HG03045 (cell line): ENCODE measurements around the gene RELA.

Source experiments
- ATAC-seq: cut with Tn5 transposase; IDR thresholded peaks from one replicate; pipeline ENCODE4 v1.9.1; 2021; ENCODE audit warnings: mild to moderate bottlenecking, moderate library complexity; ENCODE audit not compliant: unreplicated experiment

The RELA gene

GRCh38 chr11:65634440-65634839 lies 28.3 kb downstream of the RELA start:
- ATAC-seq: no peak

DNA sequence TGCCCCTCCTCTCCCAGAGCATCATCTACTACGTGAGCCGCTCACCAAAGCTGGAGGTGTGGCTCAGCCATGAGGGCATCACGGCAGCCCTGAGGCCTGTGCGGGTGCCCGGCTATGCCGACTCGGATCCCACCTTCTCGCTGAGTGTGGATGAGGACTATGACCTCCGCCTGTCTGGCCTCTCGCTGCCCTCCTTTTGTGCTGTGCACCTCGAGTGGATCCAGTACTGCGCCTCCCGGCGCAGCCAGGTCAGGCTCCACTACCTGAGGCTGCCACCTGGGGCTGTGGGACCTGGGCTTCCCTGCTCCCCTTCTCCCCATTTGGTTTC lies 28.6 kb downstream of the RELA start:
- ATAC-seq: no peak

- ATAC-seq: no peak
These were observed 29.2 kb downstream of the RELA start for GRCh38 chr11:65633390-65634108.

GRCh38 chr11:65630215-65630614 lies 32.5 kb downstream of the RELA start:
- no peak for ATAC-seq

DNA sequence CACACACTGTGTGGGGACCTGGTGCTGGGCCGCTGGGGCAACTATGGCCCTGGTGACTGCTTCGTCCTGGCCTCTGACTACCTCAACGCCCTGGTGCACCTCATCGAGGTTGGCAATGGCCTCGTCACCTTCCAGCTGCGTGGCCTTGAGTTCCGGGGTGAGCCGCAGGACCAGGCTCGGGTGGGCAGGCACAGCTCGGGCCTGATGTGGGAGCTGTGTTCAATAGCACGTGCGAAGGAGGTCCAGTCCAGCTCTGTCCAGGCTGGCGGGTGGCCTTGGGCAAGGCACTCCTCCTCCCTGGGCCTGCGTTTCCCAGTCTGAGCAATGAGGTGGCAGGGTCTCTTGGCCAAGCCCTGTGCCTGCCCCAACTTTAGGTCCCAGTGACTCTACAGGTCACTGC lies 33.1 kb downstream of the RELA start:
- no peak for ATAC-seq

DNA sequence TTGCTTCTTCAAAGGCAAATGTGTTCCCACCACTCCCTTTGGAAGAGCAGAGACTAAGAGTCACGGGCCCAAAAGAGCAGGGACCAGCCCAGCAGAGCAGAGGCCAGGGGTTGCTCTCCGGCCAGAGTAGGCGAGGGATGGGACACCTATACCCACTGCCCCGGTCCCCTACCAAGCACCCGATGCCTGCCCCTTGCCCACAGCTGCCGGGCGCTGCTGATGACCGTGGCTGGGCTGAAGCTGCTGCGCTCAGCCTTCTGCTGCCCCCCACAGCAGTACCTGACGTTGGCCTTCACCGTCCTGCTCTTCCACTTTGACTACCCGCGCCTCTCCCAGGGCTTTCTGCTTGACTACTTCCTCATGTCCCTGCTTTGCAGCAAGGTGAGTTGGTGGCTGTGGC lies 35.5 kb downstream of the RELA start:
- ATAC-seq: no peak

GRCh38 chr11:65625628-65626342 lies 36.9 kb downstream of the RELA start:
- ATAC-seq: no peak

DNA sequence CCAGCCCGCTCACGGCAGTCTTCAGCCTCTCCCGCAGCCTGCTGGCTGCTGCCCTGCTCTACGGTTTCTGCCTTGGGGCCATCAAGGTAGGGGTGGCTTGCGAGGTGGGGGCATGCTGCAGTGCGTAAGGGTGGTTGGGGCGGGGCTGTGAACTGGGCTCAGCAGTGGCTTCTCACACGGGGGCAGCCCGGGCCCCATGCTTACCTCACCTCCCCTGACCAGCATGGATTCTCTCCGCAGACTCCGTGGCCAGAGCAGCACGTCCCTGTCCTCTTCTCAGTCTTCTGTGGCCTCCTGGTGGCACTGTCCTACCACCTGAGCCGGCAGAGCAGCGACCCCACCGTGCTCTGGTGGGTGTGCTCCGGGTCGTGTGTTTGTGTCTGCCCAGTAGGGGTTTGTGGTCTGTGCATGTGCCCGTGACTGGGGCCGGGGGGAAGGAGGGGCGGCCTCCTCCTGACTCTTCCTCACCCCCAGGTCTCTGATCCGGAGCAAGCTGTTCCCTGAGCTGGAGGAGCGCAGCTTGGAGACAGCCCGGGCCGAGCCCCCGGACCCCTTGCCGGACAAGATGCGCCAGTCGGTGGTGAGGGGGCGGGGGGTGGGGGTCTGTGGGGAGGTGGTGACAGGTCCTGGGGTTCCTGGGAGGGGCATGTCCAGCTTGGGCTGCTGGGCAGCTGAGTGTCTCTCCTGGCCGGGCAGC lies 37.6 kb downstream of the RELA start:
- no peak for ATAC-seq

DNA sequence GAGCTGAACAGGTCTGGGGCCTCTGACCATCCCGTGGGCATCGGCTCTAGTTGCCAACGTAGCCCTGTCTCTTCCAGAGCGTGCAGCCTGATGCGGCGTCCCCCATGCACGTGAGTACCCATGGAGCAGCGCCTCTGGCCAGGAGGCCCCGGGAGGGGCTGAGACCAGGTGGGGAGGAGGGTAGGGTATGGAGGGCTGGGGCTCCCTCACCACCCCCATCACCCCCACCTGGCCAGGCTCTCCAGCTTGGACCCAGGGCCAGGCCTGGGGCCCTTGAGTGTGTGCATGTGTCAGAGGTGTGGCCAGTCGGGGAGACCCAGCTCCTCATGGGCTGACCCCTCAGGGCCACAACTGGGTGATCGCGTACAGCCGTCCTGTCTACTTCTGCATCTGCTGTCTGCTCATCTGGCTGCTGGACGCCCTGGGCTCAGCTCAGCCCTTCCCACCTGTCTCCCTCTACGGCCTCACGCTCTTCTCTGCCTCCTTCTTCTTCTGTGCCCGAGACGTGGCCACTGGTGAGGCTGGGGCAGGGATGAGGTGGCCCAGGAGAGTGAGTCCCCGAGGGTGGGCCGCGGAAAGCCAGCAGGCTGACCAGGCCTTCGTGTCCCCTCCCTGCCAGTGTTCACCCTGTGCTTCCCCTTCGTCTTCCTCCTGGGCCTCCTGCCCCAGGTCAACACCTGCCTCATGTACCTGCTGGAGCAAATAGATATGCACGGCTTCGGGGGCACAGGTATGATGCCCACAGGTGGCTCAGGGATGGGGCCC lies 38.7 kb downstream of the RELA start:
- ATAC-seq: no peak

- ATAC-seq: no peak
These were observed 39.5 kb downstream of the RELA start for GRCh38 chr11:65623177-65623576.

DNA sequence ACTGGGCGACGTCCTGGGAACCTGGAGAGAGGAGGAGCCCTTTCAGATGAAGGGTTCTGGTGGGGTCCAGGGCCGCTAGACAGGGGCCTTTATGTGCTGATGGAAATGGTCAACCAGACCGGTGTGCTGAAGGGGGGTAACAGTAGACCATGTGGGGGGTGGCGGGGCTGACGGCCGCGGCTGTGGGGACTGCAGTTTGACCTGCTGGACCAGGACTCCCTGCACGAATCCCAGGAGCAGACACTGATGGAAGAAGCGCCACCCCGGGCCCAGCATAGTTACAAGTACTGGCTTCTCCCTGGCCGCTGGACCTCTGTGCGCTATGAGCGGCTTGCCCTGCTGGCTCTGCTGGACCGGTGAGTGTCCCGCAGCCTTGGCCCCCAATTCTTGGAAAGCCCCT lies 40.7 kb downstream of the RELA start:
- no peak for ATAC-seq

DNA sequence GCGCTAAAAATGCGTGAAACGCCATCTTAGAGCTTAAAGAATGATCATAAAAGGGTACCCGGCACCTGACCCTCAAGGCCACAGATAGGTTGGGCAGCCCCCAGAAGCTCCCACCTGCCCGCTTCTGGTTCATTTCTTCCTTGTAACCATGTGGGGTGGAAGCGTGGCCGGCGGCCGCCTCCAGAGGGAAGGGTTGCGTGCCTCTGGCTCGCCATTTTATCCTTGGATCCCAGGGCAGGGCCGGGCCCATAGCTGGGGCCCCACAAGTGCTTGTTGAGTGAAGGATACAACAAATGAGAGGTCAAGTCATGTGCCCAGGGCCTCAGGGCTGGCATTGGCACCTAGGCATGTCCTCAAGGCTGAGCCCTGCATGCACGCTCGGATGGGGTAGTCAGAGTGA lies 41.3 kb downstream of the RELA start:
- no peak for ATAC-seq

DNA sequence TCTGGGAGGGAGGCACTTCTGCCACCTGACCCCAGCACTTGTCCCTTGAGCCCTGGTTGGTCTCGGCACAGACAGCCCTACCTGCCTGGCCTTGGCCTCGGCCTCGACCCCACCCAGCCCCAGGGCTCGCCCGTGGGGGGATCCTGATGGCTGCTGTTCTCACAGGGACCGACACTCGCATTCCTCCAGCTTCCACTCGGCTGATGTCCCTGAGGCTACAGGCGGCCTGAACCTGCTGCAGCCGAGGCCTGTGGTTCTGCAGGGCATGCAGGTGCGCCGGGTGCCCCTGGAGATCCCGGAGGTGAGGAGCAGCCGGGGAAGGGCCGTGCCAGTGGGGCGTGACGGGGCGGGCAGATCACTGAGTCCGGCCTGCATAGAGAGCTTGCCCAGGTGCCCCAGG lies 42.0 kb downstream of the RELA start:
- no peak for ATAC-seq

DNA sequence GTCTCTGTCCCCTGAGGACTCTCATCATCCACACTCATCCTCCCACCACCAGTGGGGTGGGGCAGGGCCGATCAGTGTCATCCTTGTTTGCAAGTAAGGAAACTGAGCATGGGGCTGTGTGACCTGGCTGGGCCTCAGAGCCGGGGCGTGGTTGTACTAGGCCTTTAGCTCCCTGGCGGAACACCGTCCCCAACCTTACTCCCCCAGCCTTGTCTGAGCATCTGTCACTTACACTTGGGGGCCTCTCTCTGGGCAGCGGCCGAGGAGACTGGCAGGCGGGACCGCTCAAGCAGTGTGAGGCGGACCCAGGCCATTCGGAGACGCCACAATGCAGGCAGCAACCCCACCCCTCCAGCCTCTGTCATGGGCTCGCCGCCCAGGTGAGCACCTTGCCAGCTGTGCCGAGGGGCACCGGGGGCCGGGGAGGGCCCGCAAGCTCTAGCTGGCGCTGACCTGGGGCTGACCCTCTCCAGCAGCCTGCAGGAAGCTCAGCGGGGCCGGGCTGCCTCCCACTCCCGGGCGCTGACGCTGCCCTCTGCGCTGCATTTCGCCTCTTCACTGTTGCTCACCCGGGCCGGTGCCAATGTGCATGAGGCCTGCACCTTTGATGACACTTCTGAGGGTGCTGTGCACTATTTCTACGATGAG lies 43.3 kb downstream of the RELA start:
- ATAC-seq: no peak

GRCh38 chr11:65618763-65619162 lies 44.0 kb downstream of the RELA start:
- no peak for ATAC-seq

GRCh38 chr11:65617990-65618751 lies 44.5 kb downstream of the RELA start:
- no peak for ATAC-seq

GRCh38 chr11:65617136-65617850 lies 45.4 kb downstream of the RELA start:
- no peak for ATAC-seq

- ATAC-seq: no peak
These were observed 46.1 kb downstream of the RELA start for GRCh38 chr11:65616575-65617001.

DNA sequence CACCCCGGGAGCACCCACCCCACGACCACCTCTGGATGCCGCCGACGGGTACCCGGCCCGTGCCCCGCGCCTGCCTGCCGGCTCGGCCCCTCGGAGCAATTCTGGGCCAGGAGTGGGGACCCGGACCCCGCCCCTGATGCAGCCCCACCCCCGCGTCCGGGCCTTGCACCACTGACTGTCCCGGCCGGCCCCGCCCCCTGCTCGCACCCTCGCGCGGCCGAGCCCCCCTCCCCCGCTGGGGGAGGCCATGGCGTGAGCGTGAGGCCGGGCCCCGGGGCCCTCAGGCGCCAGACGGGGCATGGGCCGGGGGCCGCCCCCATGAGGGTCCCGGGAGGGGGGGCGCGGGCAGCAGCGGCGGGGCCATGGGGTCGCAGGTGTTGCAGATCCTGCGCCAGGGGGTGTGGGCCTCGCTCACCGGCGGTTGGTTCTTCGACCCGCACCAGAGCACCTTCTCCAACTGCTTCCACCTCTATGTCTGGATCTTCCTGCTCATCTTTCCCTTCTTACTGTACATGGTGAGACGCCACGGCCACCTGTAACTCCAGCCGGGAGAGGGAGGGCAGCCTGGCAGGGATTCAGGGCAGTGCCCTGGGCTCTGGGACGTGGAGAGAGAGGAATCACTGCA lies 46.7 kb downstream of the RELA start:
- peak; percentile 4 for ATAC-seq
